GM10248 (cell line): Measurements from ENCODE around the gene LSAMP.

Source experiments
- CTCF ChIA-PET: fragments of 300-600 bp; sonication (Branson Sonifier 250); formaldehyde crosslinking; extraction: SDS; loops from one replicate; lab custom pipeline; 2021; ENCODE audit warnings: antibody characterized with exemption; lab: Yijun Ruan, JAX
- POLR2A ChIA-PET: fragments of 350-650 bp; sonication (Branson Sonifier 250); formaldehyde crosslinking; extraction: SDS; loops from one replicate; lab custom pipeline; 2020; ENCODE audit warnings: antibody characterized with exemption; lab: Yijun Ruan, JAX
- DNase-seq: peaks from one replicate; pipeline ENCODE4 v3.0.0; 2012; ENCODE audit errors: extremely low spot score
- CTCF ChIP-seq: IDR thresholded peaks from 2 replicates; pipeline ENCODE4 v1.5.1; 2012; ENCODE audit warnings: mild to moderate bottlenecking, low read depth; ENCODE audit errors: extremely low read depth, missing control alignments, control extremely low read depth

The LSAMP gene

GRCh38 chr3:116265320-116265695, 180.0 kb downstream of the LSAMP start:
- no peak for DNase-seq
- TF ChIP-seq CTCF = no peak
- CTCF ChIA-PET = interaction anchor here (1.0 kb wide), 1 partner anchor 109 kb away, joined by 3 read pairs; no protein-coding TSS in a partner anchor
- POLR2A ChIA-PET = no interaction called here

GRCh38 chr3:116264546-116265319, 180.6 kb downstream of the LSAMP start:
- no peak for DNase-seq
- no peak for TF ChIP-seq CTCF
- POLR2A ChIA-PET = no interaction called here
- CTCF ChIA-PET = interaction anchor here (1.0 kb wide), 1 partner anchor 110 kb away, joined by 3 read pairs; no protein-coding TSS in a partner anchor

- TF ChIP-seq CTCF = no peak
- no peak for DNase-seq
- ChIA-PET POLR2A (no interaction called here), CTCF (no interaction called here)
These were observed 181.3 kb downstream of the LSAMP start for GRCh38 chr3:116263842-116264545.

GRCh38 chr3:116260491-116260890, 184.8 kb downstream of the LSAMP start:
- TF ChIP-seq CTCF = no peak
- DNase-seq = no peak
- ChIA-PET CTCF (no interaction called here), POLR2A (no interaction called here)

- no peak for DNase-seq
- TF ChIP-seq CTCF = no peak
- ChIA-PET POLR2A (no interaction called here), CTCF (no interaction called here)
These were observed 185.3 kb downstream of the LSAMP start for GRCh38 chr3:116259984-116260383.

- DNase-seq = no peak
- no peak for TF ChIP-seq CTCF
- ChIA-PET CTCF (no interaction called here), POLR2A (no interaction called here)
These were observed 188.3 kb downstream of the LSAMP start for GRCh38 chr3:116256843-116257485.
